Osteocyte (in vitro differentiated cells): Measurements from ENCODE around the gene CALML3. TPM values are rescaled to one million over a fixed set of nuclear protein-coding genes. Genes with fewer than 3 reads are reported as not detected.

Experiments
- DNase-seq: peaks from one replicate; pipeline ENCODE4 v3.0.0; 2021; ENCODE audit warnings: mixed read lengths; ENCODE audit not compliant: unreplicated experiment; ENCODE audit errors: extremely low spot score
- H3K27ac Mint-ChIP-seq: one replicate; pipeline ENCODE4 v1.8.0; 2021; ENCODE audit warnings: mild to moderate bottlenecking, mixed read lengths; ENCODE audit not compliant: unreplicated experiment
- H3K27me3 Mint-ChIP-seq: one replicate; pipeline ENCODE4 v1.8.0; 2021; ENCODE audit warnings: mixed read lengths; ENCODE audit not compliant: unreplicated experiment
- H3K36me3 Mint-ChIP-seq: one replicate; pipeline ENCODE4 v1.8.0; 2021; ENCODE audit warnings: mixed read lengths; ENCODE audit not compliant: unreplicated experiment
- H3K4me1 Mint-ChIP-seq: one replicate; pipeline ENCODE4 v1.8.0; 2021; ENCODE audit warnings: mixed read lengths; ENCODE audit not compliant: unreplicated experiment
- H3K4me3 Mint-ChIP-seq: one replicate; pipeline ENCODE4 v1.8.0; 2021; ENCODE audit warnings: mild to moderate bottlenecking, moderate library complexity, mixed read lengths; ENCODE audit not compliant: unreplicated experiment
- H3K9me3 Mint-ChIP-seq: one replicate; pipeline ENCODE4 v1.8.0; 2021; ENCODE audit warnings: mixed read lengths; ENCODE audit not compliant: unreplicated experiment
- total RNA-seq: library from RNA; stranded (reverse); gene quantifications from 2 replicates; pipeline ENCODE4 v1.2.1, GENCODE V29; 2021
- TF ChIP-seq, protein P1 (sequence below): fragments of 200-600 bp; sonication (generic); IDR thresholded peaks from 2 replicates; pipeline ENCODE4 v1.5.0; 2021; ENCODE audit warnings: antibody characterized with exemption, mild to moderate bottlenecking, moderate library complexity

Gene CALML3
- total RNA-seq, 1 donor from 2014 or later, result not detected

DNA sequence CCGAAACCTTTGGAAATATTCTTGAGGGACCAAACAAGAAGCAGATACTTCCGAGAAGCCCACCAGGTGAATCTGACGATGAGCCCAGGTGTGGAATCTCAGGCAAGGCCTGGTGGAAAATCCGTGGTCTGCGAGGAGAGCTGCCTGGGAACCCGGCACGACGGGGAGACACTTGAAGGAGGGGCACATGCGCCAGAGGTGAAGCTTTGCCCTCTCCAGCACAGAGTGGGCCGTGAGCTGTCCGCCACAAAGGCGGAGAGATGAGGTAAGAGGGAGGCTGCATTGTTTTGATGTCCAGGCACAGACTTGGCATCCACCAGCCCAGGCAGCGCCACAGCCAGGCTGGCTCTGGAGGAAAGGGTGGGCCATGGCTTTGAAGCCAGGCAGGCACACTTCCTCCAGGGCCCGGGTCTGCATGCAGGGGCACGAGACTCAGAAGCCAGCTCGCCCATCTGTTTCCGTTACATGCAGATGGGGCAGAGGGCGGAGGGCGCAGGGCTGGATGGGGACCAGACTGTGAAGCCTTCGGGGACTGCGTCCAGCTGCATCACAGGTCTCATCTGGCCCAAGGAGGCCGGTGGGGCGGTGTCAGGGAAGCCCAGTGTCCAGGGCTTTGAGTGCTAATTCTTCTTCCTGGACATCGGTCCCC is 45.4 kb downstream of the CALML3 start:
- Mint-ChIP-seq H3K27ac (no peak overlapping the region), H3K4me1 (peaks cover 17% of the 10 kb centered on the region), H3K36me3 (no peaks in the 10 kb centered on the region), H3K27me3 (no peaks in the 10 kb centered on the region), H3K4me3 (no peak overlapping the region), H3K9me3 (no peaks in the 10 kb centered on the region)
- TF ChIP-seq, protein P1, sequence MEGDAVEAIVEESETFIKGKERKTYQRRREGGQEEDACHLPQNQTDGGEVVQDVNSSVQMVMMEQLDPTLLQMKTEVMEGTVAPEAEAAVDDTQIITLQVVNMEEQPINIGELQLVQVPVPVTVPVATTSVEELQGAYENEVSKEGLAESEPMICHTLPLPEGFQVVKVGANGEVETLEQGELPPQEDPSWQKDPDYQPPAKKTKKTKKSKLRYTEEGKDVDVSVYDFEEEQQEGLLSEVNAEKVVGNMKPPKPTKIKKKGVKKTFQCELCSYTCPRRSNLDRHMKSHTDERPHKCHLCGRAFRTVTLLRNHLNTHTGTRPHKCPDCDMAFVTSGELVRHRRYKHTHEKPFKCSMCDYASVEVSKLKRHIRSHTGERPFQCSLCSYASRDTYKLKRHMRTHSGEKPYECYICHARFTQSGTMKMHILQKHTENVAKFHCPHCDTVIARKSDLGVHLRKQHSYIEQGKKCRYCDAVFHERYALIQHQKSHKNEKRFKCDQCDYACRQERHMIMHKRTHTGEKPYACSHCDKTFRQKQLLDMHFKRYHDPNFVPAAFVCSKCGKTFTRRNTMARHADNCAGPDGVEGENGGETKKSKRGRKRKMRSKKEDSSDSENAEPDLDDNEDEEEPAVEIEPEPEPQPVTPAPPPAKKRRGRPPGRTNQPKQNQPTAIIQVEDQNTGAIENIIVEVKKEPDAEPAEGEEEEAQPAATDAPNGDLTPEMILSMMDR, result no peak
- no peak for DNase-seq

DNA sequence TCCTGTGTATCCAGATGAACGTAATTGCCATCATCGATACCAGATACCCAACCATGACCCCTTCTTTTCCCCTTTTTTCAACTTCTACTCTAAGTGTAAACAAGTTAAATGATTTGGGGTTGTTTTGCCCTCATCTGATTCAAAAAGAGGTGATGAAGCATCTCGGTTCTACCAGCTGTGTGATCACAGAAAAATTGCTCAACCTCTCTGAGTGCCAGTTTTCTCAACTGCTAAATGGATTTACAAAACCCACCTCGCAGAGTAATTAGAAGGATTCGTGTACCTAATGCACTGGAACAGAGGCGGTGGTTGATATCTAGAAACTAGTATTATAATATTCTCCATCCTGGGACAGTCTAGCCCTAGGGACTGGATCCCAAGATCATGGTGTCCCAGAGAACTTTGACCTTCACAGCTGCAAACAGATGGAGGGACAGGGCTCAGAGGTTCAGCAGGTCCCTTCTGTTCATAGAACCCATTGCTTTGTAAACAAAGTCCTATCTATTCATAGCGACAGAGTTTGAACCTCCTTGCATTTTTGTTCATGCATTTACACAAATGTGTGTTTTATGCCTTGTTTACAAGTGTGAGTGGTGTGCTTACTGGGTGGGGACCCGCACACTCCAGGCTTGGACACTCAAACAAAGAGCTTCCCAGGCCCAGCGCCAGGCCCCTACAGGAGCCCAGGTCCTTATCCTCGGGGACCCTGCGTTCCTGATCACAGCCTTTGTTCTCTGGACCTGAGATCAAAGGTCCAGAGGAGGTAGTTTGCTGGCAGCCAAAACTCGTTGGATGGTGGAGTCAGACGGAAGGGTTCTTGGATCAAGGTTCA is 46.4 kb downstream of the CALML3 start:
- Mint-ChIP-seq H3K27ac (no peak overlapping the region), H3K4me3 (no peak overlapping the region), H3K27me3 (no peaks in the 10 kb centered on the region), H3K36me3 (no peaks in the 10 kb centered on the region), H3K9me3 (no peaks in the 10 kb centered on the region), H3K4me1 (peaks cover 11% of the 10 kb centered on the region)
- DNase-seq, result no peak
- TF ChIP-seq, protein P1, result no peak

DNA sequence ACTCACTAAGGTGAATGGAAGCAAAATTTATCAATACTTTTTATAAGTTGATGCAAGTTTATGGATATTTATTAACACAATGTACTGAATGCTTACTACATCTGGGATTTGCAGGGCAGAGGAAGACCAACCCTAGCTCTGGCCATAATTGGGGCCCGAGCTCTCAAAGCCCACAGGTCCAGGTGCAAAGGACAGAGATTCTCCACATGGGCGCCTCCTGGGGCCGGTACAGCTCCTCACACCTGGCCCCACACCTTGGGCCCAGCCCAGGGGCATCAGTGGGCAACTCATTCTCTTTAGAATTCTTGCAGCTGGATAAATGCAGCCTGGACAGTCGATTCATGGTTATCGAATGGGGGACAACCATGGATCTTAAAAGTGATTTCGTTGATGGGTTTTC is 47.1 kb downstream of the CALML3 start:
- TF ChIP-seq, protein P1, result no peak
- Mint-ChIP-seq H3K9me3 (no peaks in the 10 kb centered on the region), H3K4me3 (no peak overlapping the region), H3K27ac (no peak overlapping the region), H3K27me3 (no peaks in the 10 kb centered on the region), H3K36me3 (no peaks in the 10 kb centered on the region), H3K4me1 (peaks cover 10% of the 10 kb centered on the region)
- no peak for DNase-seq

DNA sequence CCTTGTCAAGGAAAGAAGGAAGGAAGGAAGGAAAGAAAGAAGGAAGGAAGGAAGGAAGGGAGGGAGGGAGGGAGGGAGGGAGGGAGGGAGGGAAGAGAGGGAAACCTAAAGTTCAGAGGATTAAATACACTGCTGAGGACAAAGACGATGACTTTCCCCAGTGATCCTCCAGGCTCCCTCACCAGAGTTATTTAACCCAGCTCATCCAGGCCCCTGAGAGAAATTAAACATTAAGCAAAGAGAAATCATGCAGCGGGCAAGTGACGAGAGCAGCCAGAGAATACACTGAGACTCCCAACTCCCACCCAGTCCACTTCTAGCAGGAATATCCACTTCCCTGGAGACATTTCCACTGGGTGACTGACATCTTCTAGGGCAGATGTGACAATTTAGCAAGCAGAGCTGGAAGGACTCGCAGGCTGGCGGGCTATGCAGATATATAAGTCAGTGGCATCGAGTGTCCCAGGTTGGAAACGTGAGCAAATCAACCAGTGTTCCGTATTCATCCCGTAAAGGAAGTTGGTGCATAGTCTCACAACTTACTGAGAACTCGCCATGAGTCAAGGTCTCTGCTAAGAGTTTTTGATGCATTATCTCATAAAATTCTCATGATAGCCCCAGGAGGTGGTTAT is 48.7 kb downstream of the CALML3 start:
- Mint-ChIP-seq H3K36me3 (no peaks in the 10 kb centered on the region), H3K27ac (no peak overlapping the region), H3K4me3 (no peak overlapping the region), H3K9me3 (no peaks in the 10 kb centered on the region), H3K27me3 (no peaks in the 10 kb centered on the region), H3K4me1 (peaks cover 10% of the 10 kb centered on the region)
- TF ChIP-seq, protein P1, result no peak
- DNase-seq, result no peak
